Left ventricle myocardium inferior (tissue), 1 donor: Measurements from ENCODE around the gene C1orf21. TPM values are rescaled to one million over a fixed set of nuclear protein-coding genes. Genes with fewer than 3 reads are reported as not detected.

Experiments
- DNase-seq: peaks from one replicate; pipeline ENCODE4 v3.0.0-alpha.2; 2020
- H3K27ac ChIP-seq: fragments of 200-600 bp; replicated peaks from 2 replicates; pipeline ENCODE4 v1.8.0; 2021
- H3K27me3 ChIP-seq: fragments of 200-600 bp; 2 replicates; pipeline ENCODE4 v1.8.0; 2021; ENCODE audit warnings: low read depth
- H3K36me3 ChIP-seq: fragments of 200-600 bp; 2 replicates; pipeline ENCODE4 v1.8.0; 2021
- H3K4me1 ChIP-seq: fragments of 200-600 bp; 2 replicates; pipeline ENCODE4 v1.8.0; 2021
- H3K4me3 ChIP-seq: fragments of 200-600 bp; 2 replicates; pipeline ENCODE4 v1.8.0; 2021; ENCODE audit warnings: mild to moderate bottlenecking, moderate library complexity
- H3K9me3 ChIP-seq: fragments of 200-600 bp; replicated peaks from 2 replicates; pipeline ENCODE4 v1.8.0; 2021
- CTCF ChIP-seq: fragments of 200-600 bp; IDR thresholded peaks from 2 replicates; pipeline ENCODE4 v1.8.0; 2021; ENCODE audit warnings: antibody characterized with exemption, mild to moderate bottlenecking, borderline replicate concordance
- intact Hi-C: fragments of 100-400 bp; cut with micrococcal nuclease; formaldehyde crosslinking; loops from one replicate; pipeline ENCODE4 v1.11.0; 2022
- total RNA-seq: library from RNA; stranded (reverse); fragmentation: NEBNext Ultra II Directional; extraction: Animal tissue kit (Norgen Biotek cat#: 25700); gene quantifications from one replicate; pipeline ENCODE4 v1.2.1, GENCODE V29; 2021
- donor health status: DM: no; HTN: yes; CAD: no; lungs with severe emphysema.

C1orf21 gene
- total RNA-seq, 1 donor from 2014 or later, result 79.9 TPM

GRCh38 chr1:184625271-184625670 is 238.4 kb downstream of the C1orf21 start:
- Histone ChIP-seq H3K9me3 (no peaks in the 10 kb centered on the region), H3K4me1 (peaks cover 88% of the 10 kb centered on the region)
- no peak for TF ChIP-seq CTCF

GRCh38 chr1:184626076-184627006 is 239.5 kb downstream of the C1orf21 start:
- intact Hi-C loops, result no loop called here
- H3K27ac ChIP-seq, result peak overlapping the region; percentile 93
- TF ChIP-seq CTCF, result no peak
- DNase-seq, result no peak
- no peaks in the 10 kb centered on the region for H3K27me3 ChIP-seq
- no peak overlapping the region for H3K4me3 ChIP-seq
- H3K36me3 ChIP-seq, result no peaks in the 10 kb centered on the region
- H3K4me1 ChIP-seq, result peaks cover 88% of the 10 kb centered on the region
- H3K9me3 ChIP-seq, result no peaks in the 10 kb centered on the region

More at GRCh38 chr1:184625271-184625670, 238.4 kb downstream of the C1orf21 start:
- Histone ChIP-seq H3K27ac (peak overlapping the region; percentile 93), H3K27me3 (no peaks in the 10 kb centered on the region), H3K4me3 (no peak overlapping the region), H3K36me3 (no peaks in the 10 kb centered on the region)
- intact Hi-C loops, result no loop called here
- DNase-seq, result no peak

DNA sequence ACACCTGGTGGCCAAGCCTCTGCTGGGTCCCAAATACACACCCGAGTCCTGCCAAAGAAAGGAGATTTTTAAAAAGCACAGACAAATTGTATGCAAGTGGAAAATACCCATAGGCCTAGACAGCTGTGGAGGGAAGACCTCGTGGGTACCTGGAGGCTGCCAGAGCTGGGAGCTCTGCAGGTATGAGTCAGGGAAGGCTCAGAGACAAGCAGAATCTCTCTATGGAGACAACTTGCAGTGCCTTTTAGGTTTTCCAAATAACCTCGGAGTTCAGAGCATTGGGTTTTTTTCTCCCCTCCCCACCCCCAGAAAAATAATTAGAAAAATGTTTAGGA is 240.1 kb downstream of the C1orf21 start:
- DNase-seq, result no peak
- peaks cover 88% of the 10 kb centered on the region for H3K4me1 ChIP-seq
- intact Hi-C loops, result no loop called here
- H3K36me3 ChIP-seq, result no peaks in the 10 kb centered on the region
- no peaks in the 10 kb centered on the region for H3K27me3 ChIP-seq
- TF ChIP-seq CTCF, result no peak
- H3K27ac ChIP-seq, result peak overlapping the region; percentile 93
- H3K4me3 ChIP-seq, result no peak overlapping the region
- no peaks in the 10 kb centered on the region for H3K9me3 ChIP-seq

DNA sequence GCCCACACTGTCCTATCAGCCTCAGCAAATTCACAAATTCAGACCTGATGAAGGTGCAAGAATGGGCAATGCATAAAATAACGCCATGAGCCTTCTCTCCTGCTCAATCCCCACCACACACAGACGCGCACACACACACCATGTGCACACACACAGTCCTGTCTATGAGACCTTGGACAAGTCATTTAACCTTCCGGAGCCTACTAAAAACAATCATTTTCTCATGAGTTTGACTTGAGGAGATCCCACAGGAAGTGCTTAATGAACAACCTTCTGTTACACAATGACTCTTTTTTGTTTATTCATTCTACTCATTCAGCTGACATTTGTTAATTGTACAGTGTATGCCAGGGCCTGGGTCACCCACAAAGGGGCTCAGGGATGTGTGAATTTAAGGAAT is 242.4 kb downstream of the C1orf21 start:
- H3K27ac ChIP-seq, result peak overlapping the region; percentile 88
- H3K4me1 ChIP-seq, result peaks cover 85% of the 10 kb centered on the region
- H3K27me3 ChIP-seq, result no peaks in the 10 kb centered on the region
- no peaks in the 10 kb centered on the region for H3K9me3 ChIP-seq
- no peak for DNase-seq
- peak overlapping the region; percentile 15 for H3K4me3 ChIP-seq
- no peak for TF ChIP-seq CTCF
- no peaks in the 10 kb centered on the region for H3K36me3 ChIP-seq
- intact Hi-C loops, result no loop called here

GRCh38 chr1:184630679-184631060 is 243.8 kb downstream of the C1orf21 start:
- H3K4me1 ChIP-seq, result peaks cover 78% of the 10 kb centered on the region
- intact Hi-C loops, result no loop called here

More at GRCh38 chr1:184630679-184631060, 243.8 kb downstream of the C1orf21 start:
- DNase-seq, result no peak
- no peaks in the 10 kb centered on the region for H3K36me3 ChIP-seq
- peak overlapping the region; percentile 88 for H3K27ac ChIP-seq
- H3K4me3 ChIP-seq, result no peak overlapping the region
- no peaks in the 10 kb centered on the region for H3K27me3 ChIP-seq
- no peak for TF ChIP-seq CTCF
- H3K9me3 ChIP-seq, result no peaks in the 10 kb centered on the region
